Lung (tissue), 12 donors: Measurements from ENCODE around the gene HAT1. TPM values are rescaled to one million over a fixed set of nuclear protein-coding genes. Genes with fewer than 3 reads are reported as not detected.
"Not testable (repeated sequence)": the region's sequence is repeated elsewhere in the genome, so short reads cannot be mapped to it uniquely, and the experiment has no call there.

ENCODE experiments used
- ATAC-seq: fragments of 200-7000 bp; cut with Tn5 transposase; one replicate; pipeline ENCODE4 v1.9.1; 2020; ENCODE audit warnings: moderate number of reproducible peaks; ENCODE audit not compliant: insufficient read depth, low FRiP score
- DNase-seq, 3 donors: peaks; one replicate each; pipeline ENCODE4 v3.0.0-alpha.2; 2013 to 2017
- H3K27ac ChIP-seq, 2 donors: one replicate each; pipeline ENCODE4 v1.5.1; 2013; ENCODE audit warnings: mild to moderate bottlenecking in 2 of 2, moderate library complexity in 2 of 2, control low read depth in 1 of 2, inconsistent platforms in 1 of 2, low read depth in 1 of 2, low read length in 1 of 2
- H3K27me3 ChIP-seq, 3 donors: one replicate each; pipeline ENCODE4 v1.5.1; 2013; ENCODE audit warnings: low read length in 2 of 3; ENCODE audit not compliant: control insufficient read depth in 3 of 3, insufficient read depth in 3 of 3
- H3K36me3 ChIP-seq, 4 donors: one replicate each; pipeline ENCODE4 v1.5.1; 2013; ENCODE audit warnings: low read length in 4 of 4, mild to moderate bottlenecking in 1 of 4, moderate library complexity in 1 of 4; ENCODE audit not compliant: control insufficient read depth in 4 of 4, insufficient read depth in 4 of 4
- H3K4me1 ChIP-seq, 5 donors: one replicate each; pipeline ENCODE4 v1.5.1; 2013; ENCODE audit warnings: low read length in 5 of 5, mild to moderate bottlenecking in 2 of 5, moderate library complexity in 1 of 5; ENCODE audit not compliant: control insufficient read depth in 5 of 5, insufficient read depth in 5 of 5
- H3K4me3 ChIP-seq: one replicate; pipeline ENCODE4 v1.5.1; 2013; ENCODE audit warnings: mild to moderate bottlenecking, control low read depth, moderate library complexity
- H3K9ac ChIP-seq, 2 donors: one replicate each; pipeline ENCODE4 v1.5.1; 2013; ENCODE audit warnings: low read length in 2 of 2, control low read depth in 1 of 2; ENCODE audit not compliant: insufficient read depth in 1 of 2
- H3K9me3 ChIP-seq, 4 donors: one replicate each; pipeline ENCODE4 v1.5.1; 2013; ENCODE audit warnings: low read length in 3 of 4, mild to moderate bottlenecking in 1 of 4, moderate library complexity in 1 of 4; ENCODE audit not compliant: control insufficient read depth in 4 of 4, insufficient read depth in 3 of 4
- CTCF ChIP-seq: IDR thresholded peaks from 2 replicates; pipeline ENCODE4 v1.5.1; 2012; ENCODE audit warnings: mild to moderate bottlenecking; ENCODE audit errors: control extremely low read depth, extremely low read depth
- WGBS, 2 donors: extraction: QIAGEN DNeasy Blood & Tissue Kit; methylation state at CpG; one replicate each; pipeline ENCODE4 v1.1.7; 2013; 5-methylcytosine and 5-hydroxymethylcytosine counted together
- polyA plus RNA-seq, 2 donors: library from polyadenylated mRNA; stranded (reverse); fragments of 200-250 nt; gene quantifications; one replicate each; pipeline ENCODE4 v1.2.1, GENCODE V29; 2013
- total RNA-seq, 2 donors: library from RNA; depleted of rRNA in 1 of 2; stranded (reverse); fragments of >200 nt in 1 of 2; gene quantifications; one replicate each; pipeline ENCODE4 v1.2.1, GENCODE V29; 2014 to 2021
- donor health status: control.
- donor health status: control.
- donor health status: Bipolar disorder and iron deficiency.
- donor health status: healthy.
- donor health status: DM: yes; HTN: yes; CAD: no.

Gene HAT1
- total and polyA plus RNA-seq, 4 donors = 16.1 to 48.4 (median 34.7) TPM

- no peak for TF ChIP-seq CTCF
- Histone ChIP-seq H3K27me3 (no peaks in the 10 kb centered on the region), H3K9ac (peak overlapping the region; percentile 26 to 77), H3K9me3 (no peaks in the 10 kb centered on the region), H3K36me3 (peaks cover 0 to 5% (median 0%) of the 10 kb centered on the region in 4 donors), H3K4me1 (peaks cover 0 to 10% (median 6%) of the 10 kb centered on the region in 5 donors), H3K4me3 (no peak overlapping the region), H3K27ac (peak overlapping the region; percentile 79 to 81)
- DNase-seq = no peak
- 44 to 49% methylated on average over 10 of the region's 10 CpGs for WGBS, 2 donors
- ATAC-seq = no peak
Observed at GRCh38 chr2:171894612-171894947, 27.7 kb upstream of the HAT1 start.

- no peak overlapping the region for H3K4me3 ChIP-seq
- H3K36me3 ChIP-seq = no peaks in the 10 kb centered on the region
- H3K4me1 ChIP-seq = peaks cover 0 to 10% (median 6%) of the 10 kb centered on the region in 5 donors
- no peak overlapping the region for H3K9ac ChIP-seq
- DNase-seq = peak in 2 of 3 donors; percentile 24 to 36
- H3K27me3 ChIP-seq = no peaks in the 10 kb centered on the region
- no peak overlapping the region for H3K27ac ChIP-seq
- ATAC-seq = no peak
- TF ChIP-seq CTCF = no peak
- WGBS, 2 donors = 80 to 93% methylated on average over 1 of the region's 1 CpG
- no peaks in the 10 kb centered on the region for H3K9me3 ChIP-seq
Observed at GRCh38 chr2:171895786-171896185, 26.5 kb upstream of the HAT1 start.

GRCh38 chr2:171899623-171900282 lies 22.5 kb upstream of the HAT1 start:
- not testable (repeated sequence) for H3K9ac ChIP-seq, ATAC-seq, DNase-seq, H3K9me3 ChIP-seq, H3K36me3 ChIP-seq, H3K27me3 ChIP-seq, H3K27ac ChIP-seq, H3K4me3 ChIP-seq, H3K4me1 ChIP-seq
- WGBS, 2 donors = 94 to 96% methylated on average over 30 to 52 of the region's 58 CpGs

GRCh38 chr2:171902840-171903420 lies 19.3 kb upstream of the HAT1 start:
- Histone ChIP-seq H3K4me3 (no peak overlapping the region), H3K27ac (no peak overlapping the region), H3K9me3 (no peaks in the 10 kb centered on the region), H3K4me1 (no peaks in the 10 kb centered on the region), H3K27me3 (no peaks in the 10 kb centered on the region), H3K36me3 (no peaks in the 10 kb centered on the region), H3K9ac (no peak overlapping the region)
- DNase-seq (no peak), ATAC-seq (no peak)
- 59 to 78% methylated on average over 2 of the region's 2 CpGs for WGBS, 2 donors
- TF ChIP-seq CTCF = no peak
